Measurements from ENCODE around the gene CCNF.
A peak's percentile ranks its signal among the peaks of the same experiment; 100 is the strongest.

Gene CCNF

DNA sequence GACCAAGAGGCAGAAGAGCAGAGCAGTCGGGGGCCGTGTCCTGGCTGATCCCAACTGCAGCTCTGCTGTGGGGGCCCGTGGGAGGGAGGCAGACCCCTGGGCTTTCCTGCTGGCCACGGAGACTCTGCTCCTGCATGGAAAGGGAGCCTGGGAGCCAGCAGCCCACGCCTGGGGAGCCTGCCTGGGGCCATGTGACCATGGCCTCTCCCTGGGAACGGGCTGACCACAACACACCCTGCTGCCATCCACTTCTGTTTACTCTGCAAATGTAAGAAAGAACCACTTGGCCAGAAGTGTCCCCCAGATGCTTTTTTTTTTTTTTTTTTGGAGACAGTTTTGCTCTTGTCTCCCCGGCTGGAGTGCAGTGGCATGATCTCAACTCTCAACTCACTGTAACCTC is 28.7 kb downstream of the CCNF start (continued):
- TF ChIP-seq, protein P1, sequence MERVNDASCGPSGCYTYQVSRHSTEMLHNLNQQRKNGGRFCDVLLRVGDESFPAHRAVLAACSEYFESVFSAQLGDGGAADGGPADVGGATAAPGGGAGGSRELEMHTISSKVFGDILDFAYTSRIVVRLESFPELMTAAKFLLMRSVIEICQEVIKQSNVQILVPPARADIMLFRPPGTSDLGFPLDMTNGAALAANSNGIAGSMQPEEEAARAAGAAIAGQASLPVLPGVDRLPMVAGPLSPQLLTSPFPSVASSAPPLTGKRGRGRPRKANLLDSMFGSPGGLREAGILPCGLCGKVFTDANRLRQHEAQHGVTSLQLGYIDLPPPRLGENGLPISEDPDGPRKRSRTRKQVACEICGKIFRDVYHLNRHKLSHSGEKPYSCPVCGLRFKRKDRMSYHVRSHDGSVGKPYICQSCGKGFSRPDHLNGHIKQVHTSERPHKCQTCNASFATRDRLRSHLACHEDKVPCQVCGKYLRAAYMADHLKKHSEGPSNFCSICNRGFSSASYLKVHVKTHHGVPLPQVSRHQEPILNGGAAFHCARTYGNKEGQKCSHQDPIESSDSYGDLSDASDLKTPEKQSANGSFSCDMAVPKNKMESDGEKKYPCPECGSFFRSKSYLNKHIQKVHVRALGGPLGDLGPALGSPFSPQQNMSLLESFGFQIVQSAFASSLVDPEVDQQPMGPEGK (tag by site-specific recombination; IDR thresholded peaks at IDR 0.05): 0 out of 2 replicates have a peak, but pooled peaks have one; percentile 10

DNA sequence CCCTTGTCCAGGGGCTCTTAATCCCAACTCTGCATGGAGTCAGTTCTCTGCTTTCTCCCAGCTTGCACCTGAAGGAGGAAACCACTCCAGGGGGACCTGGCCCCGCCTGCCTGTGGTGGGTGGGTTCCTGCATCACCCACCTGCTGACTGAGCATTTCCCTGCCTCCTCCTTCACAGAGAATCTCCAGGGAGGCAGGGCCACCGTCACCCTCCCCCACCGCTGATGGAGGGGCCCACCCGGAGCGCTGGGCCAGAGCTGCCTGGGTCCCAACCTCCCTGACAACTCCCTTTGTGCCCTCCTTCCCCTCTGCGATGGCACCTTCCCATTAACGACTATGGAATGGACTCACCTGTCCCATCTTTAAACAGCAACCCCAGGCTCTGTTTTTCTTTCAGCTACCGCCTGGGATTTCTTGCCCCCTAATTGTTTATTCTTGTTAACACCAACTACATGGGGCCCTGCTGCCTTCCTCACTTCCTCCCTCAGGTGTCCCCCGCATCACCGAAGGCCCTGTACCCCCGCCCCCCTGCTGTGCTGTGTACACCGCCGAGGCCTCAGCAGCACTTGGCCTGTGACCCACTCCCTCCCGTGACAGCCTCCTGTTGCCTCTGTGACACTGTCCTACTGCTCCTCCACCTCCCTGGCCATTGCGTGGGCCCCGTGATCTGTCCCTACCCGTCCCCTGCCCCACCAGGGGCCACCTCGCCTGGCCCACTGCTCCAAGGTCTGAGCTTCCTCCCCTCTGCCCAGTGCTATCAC is 29.8 kb downstream of the CCNF start:
- peaks cover 15% of the 10 kb centered on the region for H3K4me1 ChIP-seq (ENCODE audit: control insufficient read depth, insufficient read depth, low read length)
- ChIA-PET CTCF (interaction anchor here (0.7 to 2.0 kb wide), 2 partner anchors 43 to 279 kb away, joined by 4 to 10 read pairs; no protein-coding TSS in a partner anchor), POLR2A (interaction anchor here (0.6 to 2.4 kb wide), 17 partner anchors 9 to 304 kb away, joined by 3 to 34 read pairs (median 3); partner anchors contain the start of genes AMDHD2, NTN3, TBC1D24 and TRAF7)
- H3K4me3 ChIP-seq (ENCODE audit: low read depth, low read length): peak overlapping the region; percentile 39
- H3K27ac ChIP-seq (ENCODE audit: extremely low read depth, low read depth, low read length): peak overlapping the region; percentile 69
- H3K36me3 ChIP-seq (ENCODE audit: control insufficient read depth in 2 of 2, insufficient read depth in 1 of 2, low read length in 2 of 2): peaks cover 0 to 58% of the 10 kb centered on the region in 2 experiments; a peak in 2 of 3 replicates
- H3K9me3 ChIP-seq (ENCODE audit: control insufficient read depth, insufficient read depth, low read depth, low read length): no peaks in the 10 kb centered on the region
- peak; percentile 39 for TF ChIP-seq WT1 (tag by site-specific recombination; IDR thresholded peaks at IDR 0.05)
- TF ChIP-seq, protein P2, sequence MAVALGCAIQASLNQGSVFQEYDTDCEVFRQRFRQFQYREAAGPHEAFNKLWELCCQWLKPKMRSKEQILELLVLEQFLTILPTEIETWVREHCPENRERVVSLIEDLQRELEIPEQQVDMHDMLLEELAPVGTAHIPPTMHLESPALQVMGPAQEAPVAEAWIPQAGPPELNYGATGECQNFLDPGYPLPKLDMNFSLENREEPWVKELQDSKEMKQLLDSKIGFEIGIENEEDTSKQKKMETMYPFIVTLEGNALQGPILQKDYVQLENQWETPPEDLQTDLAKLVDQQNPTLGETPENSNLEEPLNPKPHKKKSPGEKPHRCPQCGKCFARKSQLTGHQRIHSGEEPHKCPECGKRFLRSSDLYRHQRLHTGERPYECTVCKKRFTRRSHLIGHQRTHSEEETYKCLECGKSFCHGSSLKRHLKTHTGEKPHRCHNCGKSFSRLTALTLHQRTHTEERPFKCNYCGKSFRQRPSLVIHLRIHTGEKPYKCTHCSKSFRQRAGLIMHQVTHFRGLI (tag by site-specific recombination; IDR thresholded peaks at IDR 0.05): no peak
- TF ChIP-seq ZNF391 (tag by site-specific recombination; IDR thresholded peaks at IDR 0.05; ENCODE audit: borderline replicate concordance, low read depth): no peak
- no peak for TF ChIP-seq ZBTB6 (tag by site-specific recombination; IDR thresholded peaks at IDR 0.05)
- TF ChIP-seq ZNF211 (tag by site-specific recombination; IDR thresholded peaks at IDR 0.05; ENCODE audit: low read depth): no peak
- no peak for TF ChIP-seq ZFP37 (tag by site-specific recombination; IDR thresholded peaks at IDR 0.05)
- TF ChIP-seq, protein P3, sequence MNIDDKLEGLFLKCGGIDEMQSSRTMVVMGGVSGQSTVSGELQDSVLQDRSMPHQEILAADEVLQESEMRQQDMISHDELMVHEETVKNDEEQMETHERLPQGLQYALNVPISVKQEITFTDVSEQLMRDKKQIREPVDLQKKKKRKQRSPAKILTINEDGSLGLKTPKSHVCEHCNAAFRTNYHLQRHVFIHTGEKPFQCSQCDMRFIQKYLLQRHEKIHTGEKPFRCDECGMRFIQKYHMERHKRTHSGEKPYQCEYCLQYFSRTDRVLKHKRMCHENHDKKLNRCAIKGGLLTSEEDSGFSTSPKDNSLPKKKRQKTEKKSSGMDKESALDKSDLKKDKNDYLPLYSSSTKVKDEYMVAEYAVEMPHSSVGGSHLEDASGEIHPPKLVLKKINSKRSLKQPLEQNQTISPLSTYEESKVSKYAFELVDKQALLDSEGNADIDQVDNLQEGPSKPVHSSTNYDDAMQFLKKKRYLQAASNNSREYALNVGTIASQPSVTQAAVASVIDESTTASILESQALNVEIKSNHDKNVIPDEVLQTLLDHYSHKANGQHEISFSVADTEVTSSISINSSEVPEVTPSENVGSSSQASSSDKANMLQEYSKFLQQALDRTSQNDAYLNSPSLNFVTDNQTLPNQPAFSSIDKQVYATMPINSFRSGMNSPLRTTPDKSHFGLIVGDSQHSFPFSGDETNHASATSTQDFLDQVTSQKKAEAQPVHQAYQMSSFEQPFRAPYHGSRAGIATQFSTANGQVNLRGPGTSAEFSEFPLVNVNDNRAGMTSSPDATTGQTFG (tag by site-specific recombination; IDR thresholded peaks at IDR 0.05; ENCODE audit: borderline replicate concordance): no peak
- TF ChIP-seq GLI4 (tag by site-specific recombination; IDR thresholded peaks at IDR 0.05): no peak
- TF ChIP-seq ZNF18 (tag by site-specific recombination; IDR thresholded peaks at IDR 0.05): no peak
- TF ChIP-seq ZNF560 (tag by site-specific recombination; IDR thresholded peaks at IDR 0.05; ENCODE audit: borderline replicate concordance): no peak
- peak; percentile 51 for TF ChIP-seq EGR2 (tag by site-specific recombination; IDR thresholded peaks at IDR 0.05; ENCODE audit: low read depth)
- peak; percentile 26 for TF ChIP-seq ZFHX2 (tag by site-specific recombination; conservative IDR thresholded peaks at IDR 0.05)
- no peak for TF ChIP-seq ZNF24 (tag by site-specific recombination; IDR thresholded peaks at IDR 0.05)
- no peak for TF ChIP-seq REPIN1 (tag by site-specific recombination; IDR thresholded peaks at IDR 0.05; ENCODE audit: low read depth)
- no peak for TF ChIP-seq IKZF3 (tag by site-specific recombination; IDR thresholded peaks at IDR 0.05)
- TF ChIP-seq ZNF2 (tag by site-specific recombination; IDR thresholded peaks at IDR 0.05): peak; percentile 83; the same call in 1 of the 2 replicates
- peak; percentile 66; the same call in 1 of the 2 replicates for TF ChIP-seq ZNF341 (tag by site-specific recombination; IDR thresholded peaks at IDR 0.05; ENCODE audit: low read depth)
- TF ChIP-seq KLF16 (tag by site-specific recombination; IDR thresholded peaks at IDR 0.05): no peak
- no peak for TF ChIP-seq ZNF302 (tag by site-specific recombination; IDR thresholded peaks at IDR 0.05; ENCODE audit: low read depth)
- 0 out of 2 replicates have a peak, but pooled peaks have one; percentile 24 for TF ChIP-seq SP3 (tag by site-specific recombination; IDR thresholded peaks at IDR 0.05)
- TF ChIP-seq KLF10 (tag by site-specific recombination; IDR thresholded peaks at IDR 0.05): no peak
- TF ChIP-seq ZNF792 (tag by site-specific recombination; IDR thresholded peaks at IDR 0.05): no peak
- no peak for TF ChIP-seq ZNF394 (tag by site-specific recombination; IDR thresholded peaks at IDR 0.05; ENCODE audit: borderline replicate concordance)
- TF ChIP-seq MZF1 (tag by site-specific recombination; IDR thresholded peaks at IDR 0.05; ENCODE audit: borderline replicate concordance): no peak

All from HEK293 (cell line).